Suprapubic skin (tissue), 3 donors: Measurements from ENCODE around the gene TENT4B.

Experiments
- CTCF ChIP-seq, 2 donors: fragments of 200-600 bp in 1 of 2; fragments of 450-650 bp in 1 of 2; sonication (generic) in 1 of 2; IDR thresholded peaks; one replicate each; pipeline ENCODE4 v1.5.1; 2016 to 2019; ENCODE audit warnings: antibody characterized with exemption in 2 of 2, mild to moderate bottlenecking in 1 of 2, moderate library complexity in 1 of 2
- EP300 ChIP-seq: sonication (generic); formaldehyde crosslinking; IDR thresholded peaks from one replicate; pipeline ENCODE4 v1.6.1; 2017; ENCODE audit warnings: antibody characterized with exemption
- POLR2A ChIP-seq, 2 donors: fragments of 450-650 bp; IDR thresholded peaks; one replicate each; pipeline ENCODE4 v1.6.1; 2017; ENCODE audit warnings: antibody characterized with exemption in 2 of 2, mild to moderate bottlenecking in 2 of 2, moderate library complexity in 2 of 2

- TF ChIP-seq CTCF (IDR thresholded peaks at IDR 0.05) (no peak), POLR2A (IDR thresholded peaks at IDR 0.05) (no peak), EP300 (no peak)
Measured at GRCh38 chr16:50247123-50247905, 94.2 kb downstream of the TENT4B start.
